Measurements from ENCODE around the gene POLR2E.

DNA sequence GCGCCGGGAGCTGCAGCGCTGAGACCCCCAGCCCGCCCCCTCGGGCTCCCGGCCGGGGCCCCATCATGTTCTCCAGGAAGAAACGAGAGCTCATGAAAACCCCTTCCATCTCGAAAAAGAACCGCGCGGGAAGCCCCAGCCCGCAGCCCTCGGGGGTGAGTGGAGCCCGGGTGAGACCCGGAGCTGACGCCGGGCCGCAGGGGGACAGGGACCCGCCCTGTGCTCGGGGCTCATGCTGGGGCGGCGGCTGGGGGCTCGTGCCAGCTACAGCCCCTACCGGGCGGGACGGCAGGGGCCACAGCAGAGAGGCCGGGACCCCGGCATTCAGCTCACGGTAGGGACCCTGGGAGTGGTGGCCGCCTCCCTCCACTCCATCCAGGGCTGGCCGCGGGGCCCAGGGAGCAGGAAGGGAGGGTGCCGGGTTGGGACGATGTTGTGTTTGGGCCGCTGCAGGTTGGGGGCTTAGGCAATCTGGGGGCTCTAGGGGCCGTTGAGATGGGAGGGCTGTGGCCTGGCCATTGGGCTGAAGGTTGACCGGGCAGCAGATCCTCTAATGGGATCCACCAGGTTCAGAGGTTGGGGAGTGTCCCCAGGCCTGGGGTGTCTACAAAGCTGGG is 27.7 kb downstream of the POLR2E start:
- TF ChIP-seq, protein P1, sequence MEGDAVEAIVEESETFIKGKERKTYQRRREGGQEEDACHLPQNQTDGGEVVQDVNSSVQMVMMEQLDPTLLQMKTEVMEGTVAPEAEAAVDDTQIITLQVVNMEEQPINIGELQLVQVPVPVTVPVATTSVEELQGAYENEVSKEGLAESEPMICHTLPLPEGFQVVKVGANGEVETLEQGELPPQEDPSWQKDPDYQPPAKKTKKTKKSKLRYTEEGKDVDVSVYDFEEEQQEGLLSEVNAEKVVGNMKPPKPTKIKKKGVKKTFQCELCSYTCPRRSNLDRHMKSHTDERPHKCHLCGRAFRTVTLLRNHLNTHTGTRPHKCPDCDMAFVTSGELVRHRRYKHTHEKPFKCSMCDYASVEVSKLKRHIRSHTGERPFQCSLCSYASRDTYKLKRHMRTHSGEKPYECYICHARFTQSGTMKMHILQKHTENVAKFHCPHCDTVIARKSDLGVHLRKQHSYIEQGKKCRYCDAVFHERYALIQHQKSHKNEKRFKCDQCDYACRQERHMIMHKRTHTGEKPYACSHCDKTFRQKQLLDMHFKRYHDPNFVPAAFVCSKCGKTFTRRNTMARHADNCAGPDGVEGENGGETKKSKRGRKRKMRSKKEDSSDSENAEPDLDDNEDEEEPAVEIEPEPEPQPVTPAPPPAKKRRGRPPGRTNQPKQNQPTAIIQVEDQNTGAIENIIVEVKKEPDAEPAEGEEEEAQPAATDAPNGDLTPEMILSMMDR (IDR thresholded peaks at IDR 0.05), result no peak
- no peak for TF ChIP-seq EZH2 (IDR thresholded peaks at IDR 0.05; ENCODE audit: borderline replicate concordance, insufficient read depth, low read depth, low read length, poor library complexity, severe bottlenecking)

Data from B cell (primary cell).